GM12801 (cell line): ENCODE measurements around the gene COL5A3.

ENCODE experiments used
- TF ChIP-seq, protein P1 (sequence below): IDR thresholded peaks from one replicate; pipeline ENCODE4 v1.5.1; 2011; ENCODE audit warnings: control low read depth; ENCODE audit not compliant: insufficient read length; ENCODE audit errors: extremely low read depth

COL5A3 gene

DNA sequence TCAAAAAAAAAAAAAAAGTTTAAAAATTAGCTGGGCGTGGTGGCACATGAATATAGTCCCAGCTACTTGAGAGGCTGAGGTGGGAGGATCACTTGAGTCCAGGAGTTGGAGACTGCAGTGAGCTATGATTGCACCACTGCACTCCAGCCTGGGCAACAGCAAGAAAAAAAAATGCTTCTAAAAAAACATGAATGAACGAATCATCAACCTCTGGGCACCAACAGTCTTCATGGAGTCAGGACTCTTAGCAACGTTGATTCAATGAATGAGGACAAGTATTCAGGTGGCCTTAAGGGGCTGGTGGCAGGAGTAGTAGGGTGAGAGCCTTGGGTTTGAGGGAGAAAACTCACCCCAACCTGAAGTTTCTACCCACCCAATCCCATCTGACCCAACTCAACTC is 53.3 kb downstream of the COL5A3 start:
- TF ChIP-seq, protein P1, sequence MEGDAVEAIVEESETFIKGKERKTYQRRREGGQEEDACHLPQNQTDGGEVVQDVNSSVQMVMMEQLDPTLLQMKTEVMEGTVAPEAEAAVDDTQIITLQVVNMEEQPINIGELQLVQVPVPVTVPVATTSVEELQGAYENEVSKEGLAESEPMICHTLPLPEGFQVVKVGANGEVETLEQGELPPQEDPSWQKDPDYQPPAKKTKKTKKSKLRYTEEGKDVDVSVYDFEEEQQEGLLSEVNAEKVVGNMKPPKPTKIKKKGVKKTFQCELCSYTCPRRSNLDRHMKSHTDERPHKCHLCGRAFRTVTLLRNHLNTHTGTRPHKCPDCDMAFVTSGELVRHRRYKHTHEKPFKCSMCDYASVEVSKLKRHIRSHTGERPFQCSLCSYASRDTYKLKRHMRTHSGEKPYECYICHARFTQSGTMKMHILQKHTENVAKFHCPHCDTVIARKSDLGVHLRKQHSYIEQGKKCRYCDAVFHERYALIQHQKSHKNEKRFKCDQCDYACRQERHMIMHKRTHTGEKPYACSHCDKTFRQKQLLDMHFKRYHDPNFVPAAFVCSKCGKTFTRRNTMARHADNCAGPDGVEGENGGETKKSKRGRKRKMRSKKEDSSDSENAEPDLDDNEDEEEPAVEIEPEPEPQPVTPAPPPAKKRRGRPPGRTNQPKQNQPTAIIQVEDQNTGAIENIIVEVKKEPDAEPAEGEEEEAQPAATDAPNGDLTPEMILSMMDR = no peak

- TF ChIP-seq, protein P1 = no peak
These were observed 56.3 kb downstream of the COL5A3 start for GRCh38 chr19:9953802-9954542.

GRCh38 chr19:9952276-9952675 is 58.0 kb downstream of the COL5A3 start:
- TF ChIP-seq, protein P1 = no peak

DNA sequence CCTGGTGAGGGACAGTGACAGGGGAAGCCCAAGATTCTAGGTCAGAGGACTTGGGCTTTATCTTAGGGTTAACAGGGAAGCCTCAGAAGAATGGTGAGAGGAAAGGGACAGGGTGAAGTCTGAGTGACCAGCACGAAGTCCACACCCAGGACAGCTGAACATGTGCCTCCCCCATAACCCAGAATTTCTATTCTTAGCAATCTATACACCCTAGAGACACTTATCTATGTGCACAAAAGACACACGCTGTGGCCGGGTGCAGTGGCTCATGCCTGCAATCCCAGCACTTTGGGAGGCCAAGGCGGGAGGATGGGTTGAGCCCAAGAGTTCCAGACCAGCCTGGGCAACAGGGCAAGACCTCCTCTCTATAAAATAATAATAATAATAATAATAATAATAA is 62.9 kb downstream of the COL5A3 start:
- TF ChIP-seq, protein P1 = no peak

DNA sequence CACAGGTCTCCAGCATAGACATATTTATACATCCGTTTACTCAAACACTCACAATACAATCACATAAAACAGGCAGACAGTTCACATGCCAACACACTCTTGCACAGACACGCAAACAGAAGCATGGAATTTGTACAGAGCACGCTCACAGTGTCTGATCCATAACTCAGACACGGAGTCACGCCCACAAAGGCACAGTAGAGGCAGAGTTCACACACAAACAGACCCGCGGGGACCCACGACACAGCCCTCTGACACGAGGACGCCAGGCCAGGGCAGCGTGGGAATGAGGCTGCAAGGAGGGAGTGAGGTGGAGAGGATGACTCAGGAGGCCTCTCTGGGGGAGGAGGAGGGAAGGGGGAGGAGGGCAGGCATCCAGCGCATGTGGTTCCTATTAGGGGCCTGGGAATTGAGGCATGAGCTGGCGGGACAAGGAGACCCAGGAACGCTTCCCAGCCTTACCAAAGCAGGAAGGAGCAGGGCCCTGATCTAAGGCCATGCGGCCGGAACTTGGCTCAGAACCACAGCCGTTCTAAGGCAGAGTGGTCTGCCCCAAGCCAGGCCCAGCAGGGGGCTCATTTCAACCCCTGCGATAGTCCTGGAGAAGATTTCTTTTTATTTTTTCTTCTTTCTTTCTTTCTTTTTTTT is 64.9 kb downstream of the COL5A3 start:
- TF ChIP-seq, protein P1 = no peak

DNA sequence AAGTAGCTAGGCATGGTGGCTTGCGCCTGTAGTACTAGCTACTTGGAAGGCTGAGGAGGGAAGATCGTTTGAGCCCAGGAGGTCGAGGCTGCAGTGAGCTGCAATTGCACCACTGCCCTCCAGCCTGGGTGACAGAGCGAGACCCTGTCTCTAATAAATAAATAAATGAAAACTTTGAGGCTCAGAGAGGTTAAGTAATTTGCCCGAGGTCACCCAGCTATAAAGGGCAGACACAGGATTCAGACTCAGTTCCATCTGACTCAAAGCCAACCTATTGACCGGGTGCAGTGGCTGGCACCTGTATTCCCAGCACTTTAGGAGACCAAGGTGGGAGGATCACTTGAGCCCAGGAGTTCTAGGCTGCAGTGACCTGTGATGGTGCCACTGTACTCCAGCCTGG is 66.6 kb downstream of the COL5A3 start:
- TF ChIP-seq, protein P1 = no peak

DNA sequence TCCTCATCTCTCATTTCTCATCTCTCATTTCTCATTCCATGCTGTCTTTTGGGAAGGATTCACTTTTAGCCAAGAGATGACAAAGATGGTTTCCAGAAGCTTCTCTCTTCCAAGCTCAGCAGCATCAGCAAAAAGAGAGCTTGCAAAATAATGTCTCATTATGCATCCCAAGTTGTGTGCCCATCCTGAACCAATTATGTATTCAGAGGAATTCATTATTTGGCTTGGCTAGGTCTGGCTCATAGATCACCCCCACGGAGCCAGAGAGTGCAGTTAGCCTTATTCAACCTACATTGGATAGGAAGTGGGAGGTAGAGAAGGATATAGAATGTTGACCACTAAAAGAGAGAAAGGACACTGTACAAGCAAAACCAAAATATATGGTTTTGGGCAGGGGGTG is 68.6 kb downstream of the COL5A3 start:
- TF ChIP-seq, protein P1 = no peak
